Parathyroid adenoma (tissue), 2 donors: ENCODE data around the gene PIAS1.

Experiments used
- H2AFZ ChIP-seq: fragments of 300-600 bp; sonication (generic); one replicate; pipeline ENCODE4 v1.7.0; 2017; ENCODE audit warnings: antibody characterized with exemption, mild to moderate bottlenecking
- H3K27ac ChIP-seq: fragments of 300-600 bp; sonication (generic); one replicate; pipeline ENCODE4 v1.7.0; 2017
- H3K27me3 ChIP-seq: fragments of 300-600 bp; sonication (generic); one replicate; pipeline ENCODE4 v1.7.0; 2017; ENCODE audit warnings: low read length; ENCODE audit not compliant: control insufficient read depth, insufficient read depth
- H3K36me3 ChIP-seq: fragments of 300-600 bp; sonication (generic); one replicate; pipeline ENCODE4 v1.7.0; 2017; ENCODE audit warnings: low read length; ENCODE audit not compliant: control insufficient read depth, insufficient read depth
- H3K4me1 ChIP-seq: fragments of 300-600 bp; sonication (generic); one replicate; pipeline ENCODE4 v1.7.0; 2017; ENCODE audit warnings: control low read depth
- H3K4me2 ChIP-seq: fragments of 300-600 bp; sonication (generic); one replicate; pipeline ENCODE4 v1.7.0; 2017; ENCODE audit warnings: low read length
- H3K4me3 ChIP-seq: fragments of 300-600 bp; sonication (generic); one replicate; pipeline ENCODE4 v1.7.0; 2017; ENCODE audit warnings: low read depth, low read length
- H3K79me2 ChIP-seq: fragments of 300-600 bp; sonication (generic); one replicate; pipeline ENCODE4 v1.7.0; 2017; ENCODE audit warnings: control low read depth
- H3K9ac ChIP-seq: fragments of 300-600 bp; sonication (generic); one replicate; pipeline ENCODE4 v1.7.0; 2017; ENCODE audit warnings: mild to moderate bottlenecking
- H3K9me3 ChIP-seq: fragments of 300-600 bp; sonication (generic); one replicate; pipeline ENCODE4 v1.7.0; 2017; ENCODE audit warnings: low read length; ENCODE audit not compliant: control insufficient read depth
- TF ChIP-seq, protein P1 (sequence below): fragments of 300-600 bp; sonication (generic); IDR thresholded peaks from one replicate; pipeline ENCODE4 v1.7.0; 2017; ENCODE audit warnings: antibody characterized with exemption, mild to moderate bottlenecking
- donor health status: primary hyperparathyroidism.

The PIAS1 gene

GRCh38 chr15:68081869-68082505, 27.9 kb downstream of the PIAS1 start:
- H3K79me2 ChIP-seq, result no peaks in the 10 kb centered on the region
- no peak overlapping the region for H3K27ac ChIP-seq
- TF ChIP-seq, protein P1, sequence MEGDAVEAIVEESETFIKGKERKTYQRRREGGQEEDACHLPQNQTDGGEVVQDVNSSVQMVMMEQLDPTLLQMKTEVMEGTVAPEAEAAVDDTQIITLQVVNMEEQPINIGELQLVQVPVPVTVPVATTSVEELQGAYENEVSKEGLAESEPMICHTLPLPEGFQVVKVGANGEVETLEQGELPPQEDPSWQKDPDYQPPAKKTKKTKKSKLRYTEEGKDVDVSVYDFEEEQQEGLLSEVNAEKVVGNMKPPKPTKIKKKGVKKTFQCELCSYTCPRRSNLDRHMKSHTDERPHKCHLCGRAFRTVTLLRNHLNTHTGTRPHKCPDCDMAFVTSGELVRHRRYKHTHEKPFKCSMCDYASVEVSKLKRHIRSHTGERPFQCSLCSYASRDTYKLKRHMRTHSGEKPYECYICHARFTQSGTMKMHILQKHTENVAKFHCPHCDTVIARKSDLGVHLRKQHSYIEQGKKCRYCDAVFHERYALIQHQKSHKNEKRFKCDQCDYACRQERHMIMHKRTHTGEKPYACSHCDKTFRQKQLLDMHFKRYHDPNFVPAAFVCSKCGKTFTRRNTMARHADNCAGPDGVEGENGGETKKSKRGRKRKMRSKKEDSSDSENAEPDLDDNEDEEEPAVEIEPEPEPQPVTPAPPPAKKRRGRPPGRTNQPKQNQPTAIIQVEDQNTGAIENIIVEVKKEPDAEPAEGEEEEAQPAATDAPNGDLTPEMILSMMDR, result no peak
- H3K4me2 ChIP-seq, result no peak overlapping the region
- H3K36me3 ChIP-seq, result no peaks in the 10 kb centered on the region
- H3K4me3 ChIP-seq, result no peak overlapping the region
- H3K9ac ChIP-seq, result no peak overlapping the region
- no peaks in the 10 kb centered on the region for H3K27me3 ChIP-seq
- H2AFZ ChIP-seq, result no peak overlapping the region
- no peaks in the 10 kb centered on the region for H3K9me3 ChIP-seq
- H3K4me1 ChIP-seq, result no peaks in the 10 kb centered on the region

GRCh38 chr15:68082735-68083134, 28.6 kb downstream of the PIAS1 start:
- no peaks in the 10 kb centered on the region for H3K4me1 ChIP-seq
- no peak overlapping the region for H3K4me2 ChIP-seq
- H3K27me3 ChIP-seq, result no peaks in the 10 kb centered on the region
- no peaks in the 10 kb centered on the region for H3K36me3 ChIP-seq
- TF ChIP-seq, protein P1, result no peak
- no peak overlapping the region for H3K27ac ChIP-seq
- no peak overlapping the region for H2AFZ ChIP-seq
- H3K9ac ChIP-seq, result no peak overlapping the region
- H3K9me3 ChIP-seq, result no peaks in the 10 kb centered on the region
- H3K4me3 ChIP-seq, result no peak overlapping the region
- H3K79me2 ChIP-seq, result no peaks in the 10 kb centered on the region

DNA sequence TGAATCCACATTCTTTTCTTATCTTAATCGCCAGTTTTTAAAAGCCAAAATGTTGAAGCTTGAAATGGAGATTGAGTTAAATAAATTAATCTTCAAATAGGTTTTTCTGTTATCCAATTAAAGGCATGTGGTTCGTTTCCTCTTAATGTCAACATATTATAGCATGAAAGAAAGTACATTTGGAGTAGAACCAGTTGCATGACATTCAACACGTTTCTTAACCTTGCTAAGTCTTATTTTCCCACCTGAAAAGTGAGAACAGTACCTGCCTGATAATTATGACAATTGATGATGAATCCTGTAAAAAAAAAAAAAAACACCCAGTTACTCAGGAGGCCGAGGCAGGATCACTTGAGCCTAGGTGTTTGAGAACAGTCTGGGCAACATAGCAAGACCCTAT, 29.3 kb downstream of the PIAS1 start:
- no peak overlapping the region for H3K9ac ChIP-seq
- no peaks in the 10 kb centered on the region for H3K27me3 ChIP-seq
- no peaks in the 10 kb centered on the region for H3K36me3 ChIP-seq
- H3K79me2 ChIP-seq, result no peaks in the 10 kb centered on the region
- no peaks in the 10 kb centered on the region for H3K4me1 ChIP-seq
- H3K4me3 ChIP-seq, result no peak overlapping the region
- H3K9me3 ChIP-seq, result no peaks in the 10 kb centered on the region
- H3K4me2 ChIP-seq, result no peak overlapping the region
- TF ChIP-seq, protein P1, result no peak
- no peak overlapping the region for H3K27ac ChIP-seq
- no peak overlapping the region for H2AFZ ChIP-seq

DNA sequence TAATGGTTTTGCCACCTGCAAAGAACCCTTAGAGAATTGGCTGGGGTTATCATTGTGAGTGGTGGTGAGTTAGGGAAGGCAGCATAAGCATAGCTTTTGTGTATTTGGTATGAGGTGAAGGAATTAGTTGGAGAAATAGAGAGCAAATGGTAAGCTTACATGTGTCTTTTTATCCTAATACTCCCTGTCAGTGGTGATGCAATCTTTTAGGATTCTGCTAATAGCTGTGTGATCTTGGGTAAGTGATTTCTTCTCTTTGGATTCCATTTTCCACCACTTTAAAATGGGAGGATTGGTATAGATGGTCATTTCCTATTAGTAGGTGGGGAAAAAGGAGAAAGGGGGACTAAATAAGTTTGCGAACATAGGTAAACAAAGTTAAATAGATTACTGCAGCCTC, 30.9 kb downstream of the PIAS1 start:
- Histone ChIP-seq H3K79me2 (no peaks in the 10 kb centered on the region), H3K9ac (no peak overlapping the region), H3K4me2 (no peak overlapping the region), H3K27ac (no peak overlapping the region), H3K4me3 (no peak overlapping the region), H3K4me1 (no peaks in the 10 kb centered on the region), H3K9me3 (no peaks in the 10 kb centered on the region), H3K27me3 (no peaks in the 10 kb centered on the region), H3K36me3 (no peaks in the 10 kb centered on the region), H2AFZ (no peak overlapping the region)
- TF ChIP-seq, protein P1, result no peak

DNA sequence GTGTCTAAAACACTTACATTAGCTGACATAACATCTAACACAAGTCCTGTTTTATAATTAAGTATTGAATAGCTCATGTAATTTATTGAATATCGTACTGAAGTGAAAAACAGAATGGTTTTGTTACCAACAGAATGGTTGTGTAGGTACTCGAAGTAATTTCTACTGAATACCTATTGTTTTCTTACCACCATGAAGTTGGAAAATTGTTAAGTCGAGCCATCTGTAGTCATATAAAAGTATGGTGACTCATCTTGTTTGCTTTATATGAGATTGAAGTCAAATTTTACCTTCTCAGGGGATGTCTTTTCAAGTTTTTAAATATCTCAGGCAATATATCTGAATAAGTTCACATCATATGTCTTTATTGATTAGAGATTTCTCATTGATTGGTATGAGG, 37.6 kb downstream of the PIAS1 start:
- H3K27ac ChIP-seq, result no peak overlapping the region
- peaks cover 16% of the 10 kb centered on the region for H3K79me2 ChIP-seq
- no peaks in the 10 kb centered on the region for H3K4me1 ChIP-seq
- no peak overlapping the region for H2AFZ ChIP-seq
- H3K9ac ChIP-seq, result no peak overlapping the region
- TF ChIP-seq, protein P1, result no peak
- no peak overlapping the region for H3K4me2 ChIP-seq
- no peaks in the 10 kb centered on the region for H3K36me3 ChIP-seq
- no peaks in the 10 kb centered on the region for H3K9me3 ChIP-seq
- H3K27me3 ChIP-seq, result no peaks in the 10 kb centered on the region
- H3K4me3 ChIP-seq, result no peak overlapping the region
